HEK293 (cell line): ENCODE data around the gene CYP11A1.

Experiments
- SCRT2 ChIP-seq: fragments of 450-650 bp; formaldehyde crosslinking; IDR thresholded peaks from 2 replicates; pipeline ENCODE4 v1.5.1; 2016; ENCODE audit warnings: missing biosample characterization, missing genetic modification characterization
- ZNF280D ChIP-seq: fragments of 450-650 bp; formaldehyde crosslinking; IDR thresholded peaks from 2 replicates; pipeline ENCODE4 v1.5.1; 2016; ENCODE audit warnings: missing biosample characterization, missing genetic modification characterization

- TF ChIP-seq ZNF280D (tag by site-specific recombination): no peak
- TF ChIP-seq SCRT2 (tag by site-specific recombination): no peak
Observed at GRCh38 chr15:74376226-74376625, 8.8 kb upstream of the CYP11A1 start.
